Dendritic cell treated with granulocyte-macrophage colony-stimulating factor and Interleukin-4, amounts not matched to agents 40 ng/mL and 50 ng/mL, for 4 days (primary cell): ENCODE results near the gene MANSC4.

ENCODE experiments used
- H3K27ac Mint-ChIP-seq: one replicate; pipeline ENCODE4 v1.8.0; 2022; ENCODE audit warnings: mild to moderate bottlenecking, mixed read lengths
- H3K27me3 Mint-ChIP-seq: one replicate; pipeline ENCODE4 v1.8.0; 2022; ENCODE audit warnings: mild to moderate bottlenecking, mixed read lengths
- H3K36me3 Mint-ChIP-seq: one replicate; pipeline ENCODE4 v1.8.0; 2022; ENCODE audit warnings: low read depth, mixed read lengths
- H3K4me1 Mint-ChIP-seq: one replicate; pipeline ENCODE4 v1.8.0; 2022; ENCODE audit warnings: low read depth, mixed read lengths
- H3K4me3 Mint-ChIP-seq: one replicate; pipeline ENCODE4 v1.8.0; 2022; ENCODE audit warnings: mild to moderate bottlenecking, moderate library complexity, mixed read lengths
- H3K9me3 Mint-ChIP-seq: one replicate; pipeline ENCODE4 v1.8.0; 2022; ENCODE audit warnings: mixed read lengths
- intact Hi-C: fragments of 100-400 bp; cut with micrococcal nuclease; formaldehyde crosslinking; loops from one replicate; pipeline ENCODE4 v1.15.0; 2022

The MANSC4 gene

GRCh38 chr12:27779920-27780611 is at the start of gene MANSC4, which contains the start of gene KLHL42:
TSS of gene MANSC4 (minus strand) at chr12:27780236. CDS start at chr12:27771276, 8,960 bp downstream.
TSS of gene KLHL42 (plus strand) at chr12:27780233. CDS start at chr12:27780331, 98 bp downstream.
- peak within 1 kb of the TSS; percentile 65 for H3K27ac Mint-ChIP-seq
- no peaks in the 10 kb centered on the region for H3K9me3 Mint-ChIP-seq
- intact Hi-C loops, result no loop called here
- peaks cover 7% of the 10 kb centered on the region for H3K27me3 Mint-ChIP-seq
- H3K36me3 Mint-ChIP-seq, result peaks cover 6% of the 10 kb centered on the region
- peak within 1 kb of the TSS; percentile 82 for H3K4me3 Mint-ChIP-seq
- peaks cover 21% of the 10 kb centered on the region for H3K4me1 Mint-ChIP-seq

- Mint-ChIP-seq H3K27ac (no peak overlapping the region), H3K4me3 (no peak overlapping the region), H3K27me3 (peaks cover 3% of the 10 kb centered on the region), H3K4me1 (no peaks in the 10 kb centered on the region), H3K9me3 (no peaks in the 10 kb centered on the region), H3K36me3 (no peaks in the 10 kb centered on the region)
- intact Hi-C loops, result no loop called here
Observed at GRCh38 chr12:27828196-27828595, 48.2 kb upstream of the MANSC4 start.

- Mint-ChIP-seq H3K4me1 (no peaks in the 10 kb centered on the region), H3K4me3 (no peak overlapping the region), H3K36me3 (no peaks in the 10 kb centered on the region), H3K9me3 (no peaks in the 10 kb centered on the region), H3K27ac (no peak overlapping the region), H3K27me3 (peaks cover 5% of the 10 kb centered on the region)
- intact Hi-C loops, result no loop called here
Observed at GRCh38 chr12:27826076-27826475, 46.0 kb upstream of the MANSC4 start.

GRCh38 chr12:27824126-27824842 is 44.2 kb upstream of the MANSC4 start:
- Mint-ChIP-seq H3K36me3 (no peaks in the 10 kb centered on the region), H3K9me3 (no peaks in the 10 kb centered on the region), H3K27me3 (peaks cover 5% of the 10 kb centered on the region), H3K4me1 (no peaks in the 10 kb centered on the region), H3K27ac (no peak overlapping the region), H3K4me3 (no peak overlapping the region)
- intact Hi-C loops, result no loop called here

- intact Hi-C loops, result no loop called here
- Mint-ChIP-seq H3K36me3 (no peaks in the 10 kb centered on the region), H3K27me3 (peaks cover 5% of the 10 kb centered on the region), H3K27ac (no peak overlapping the region), H3K4me3 (no peak overlapping the region), H3K4me1 (no peaks in the 10 kb centered on the region), H3K9me3 (no peaks in the 10 kb centered on the region)
Observed at GRCh38 chr12:27823038-27823437, 43.0 kb upstream of the MANSC4 start.

GRCh38 chr12:27822076-27822712 is 42.2 kb upstream of the MANSC4 start:
- Mint-ChIP-seq H3K27ac (no peak overlapping the region), H3K36me3 (no peaks in the 10 kb centered on the region), H3K27me3 (peaks cover 5% of the 10 kb centered on the region), H3K4me1 (no peaks in the 10 kb centered on the region), H3K9me3 (no peaks in the 10 kb centered on the region), H3K4me3 (no peak overlapping the region)
- intact Hi-C loops, result no loop called here

- Mint-ChIP-seq H3K4me3 (no peak overlapping the region), H3K27ac (no peak overlapping the region), H3K27me3 (peaks cover 5% of the 10 kb centered on the region), H3K4me1 (no peaks in the 10 kb centered on the region), H3K36me3 (no peaks in the 10 kb centered on the region), H3K9me3 (no peaks in the 10 kb centered on the region)
- intact Hi-C loops, result loop anchor here (1.0 kb wide), 1 partner anchor 88 kb away; no protein-coding TSS in a partner anchor
Observed at GRCh38 chr12:27821259-27821973, 41.4 kb upstream of the MANSC4 start.

- Mint-ChIP-seq H3K36me3 (no peaks in the 10 kb centered on the region), H3K27me3 (peaks cover 6% of the 10 kb centered on the region), H3K4me3 (no peak overlapping the region), H3K27ac (no peak overlapping the region), H3K9me3 (no peaks in the 10 kb centered on the region), H3K4me1 (no peaks in the 10 kb centered on the region)
- intact Hi-C loops, result no loop called here
Observed at GRCh38 chr12:27820564-27820963, 40.5 kb upstream of the MANSC4 start.

- intact Hi-C loops, result no loop called here
Observed at GRCh38 chr12:27818401-27818918, 38.4 kb upstream of the MANSC4 start.

GRCh38 chr12:27817766-27818165 is 37.7 kb upstream of the MANSC4 start:
- intact Hi-C loops, result no loop called here
- no peak overlapping the region for H3K27ac Mint-ChIP-seq
- H3K27me3 Mint-ChIP-seq, result peaks cover 3% of the 10 kb centered on the region
- H3K9me3 Mint-ChIP-seq, result no peaks in the 10 kb centered on the region
- peaks cover 5% of the 10 kb centered on the region for H3K4me1 Mint-ChIP-seq
- no peak overlapping the region for H3K4me3 Mint-ChIP-seq
- H3K36me3 Mint-ChIP-seq, result no peaks in the 10 kb centered on the region

More at GRCh38 chr12:27818401-27818918, 38.4 kb upstream of the MANSC4 start:
- Mint-ChIP-seq H3K36me3 (no peaks in the 10 kb centered on the region), H3K9me3 (no peaks in the 10 kb centered on the region), H3K4me3 (no peak overlapping the region), H3K4me1 (peaks cover 5% of the 10 kb centered on the region), H3K27me3 (peaks cover 3% of the 10 kb centered on the region), H3K27ac (no peak overlapping the region)

GRCh38 chr12:27814851-27815591 is 35.0 kb upstream of the MANSC4 start:
- Mint-ChIP-seq H3K27ac (no peak overlapping the region), H3K4me3 (no peak overlapping the region), H3K4me1 (peaks cover 5% of the 10 kb centered on the region), H3K9me3 (no peaks in the 10 kb centered on the region), H3K36me3 (no peaks in the 10 kb centered on the region), H3K27me3 (peaks cover 7% of the 10 kb centered on the region)
- intact Hi-C loops, result no loop called here

- Mint-ChIP-seq H3K27ac (no peak overlapping the region), H3K9me3 (no peaks in the 10 kb centered on the region), H3K27me3 (peaks cover 7% of the 10 kb centered on the region), H3K4me1 (peaks cover 5% of the 10 kb centered on the region), H3K36me3 (no peaks in the 10 kb centered on the region), H3K4me3 (no peak overlapping the region)
- intact Hi-C loops, result no loop called here
Observed at GRCh38 chr12:27814411-27814810, 34.4 kb upstream of the MANSC4 start.

GRCh38 chr12:27812502-27812901 is 32.5 kb upstream of the MANSC4 start:
- Mint-ChIP-seq H3K27me3 (peaks cover 7% of the 10 kb centered on the region), H3K36me3 (no peaks in the 10 kb centered on the region), H3K4me1 (peaks cover 5% of the 10 kb centered on the region), H3K27ac (no peak overlapping the region), H3K9me3 (no peaks in the 10 kb centered on the region), H3K4me3 (no peak overlapping the region)
- intact Hi-C loops, result no loop called here
